ENCODE results near the gene CLEC18A.
"Not testable (repeated sequence)": the region's sequence is repeated elsewhere in the genome, so short reads cannot be mapped to it uniquely, and the experiment has no call there.

The CLEC18A gene

GRCh38 chr16:69951672-69952031, 518 bp downstream of the CLEC18A start:
- not testable (repeated sequence) for DNase-seq (ENCODE audit: low read depth in 2 of 2)

GRCh38 chr16:69952116-69952515, 982 bp downstream of the CLEC18A start:
- DNase-seq (ENCODE audit: low read depth in 2 of 2), result not testable (repeated sequence)

- DNase-seq (ENCODE audit: low read depth in 2 of 2), result not testable (repeated sequence)
These were observed 1.6 kb downstream of the CLEC18A start for GRCh38 chr16:69952572-69953355.

- not testable (repeated sequence) for DNase-seq (ENCODE audit: low read depth in 2 of 2)
These were observed 3.1 kb downstream of the CLEC18A start for GRCh38 chr16:69954241-69954640.

- DNase-seq (ENCODE audit: low read depth in 2 of 2), result not testable (repeated sequence)
These were observed 12.2 kb downstream of the CLEC18A start for GRCh38 chr16:69963312-69963711.

GRCh38 chr16:69964960-69965660, 14.0 kb downstream of the CLEC18A start:
- not testable (repeated sequence) for DNase-seq (ENCODE audit: low read depth in 2 of 2)

- DNase-seq (ENCODE audit: low read depth in 2 of 2), result not testable (repeated sequence)
These were observed 14.5 kb downstream of the CLEC18A start for GRCh38 chr16:69965661-69966054.

- not testable (repeated sequence) for DNase-seq (ENCODE audit: low read depth in 2 of 2)
These were observed 16.6 kb downstream of the CLEC18A start for GRCh38 chr16:69967688-69968087.

GRCh38 chr16:69968125-69968524, 17.0 kb downstream of the CLEC18A start:
- DNase-seq (ENCODE audit: low read depth in 2 of 2), result not testable (repeated sequence)

- not testable (repeated sequence) for DNase-seq (ENCODE audit: low read depth in 2 of 2)
These were observed 18.5 kb downstream of the CLEC18A start for GRCh38 chr16:69969657-69970056.

GRCh38 chr16:69972120-69972519, 21.0 kb downstream of the CLEC18A start:
- DNase-seq (ENCODE audit: low read depth in 2 of 2), result not testable (repeated sequence)

GRCh38 chr16:69972935-69973334, 21.8 kb downstream of the CLEC18A start:
- not testable (repeated sequence) for DNase-seq (ENCODE audit: low read depth in 2 of 2)

- DNase-seq (ENCODE audit: low read depth in 2 of 2), result not testable (repeated sequence)
These were observed 34.1 kb downstream of the CLEC18A start for GRCh38 chr16:69985196-69985595.

GRCh38 chr16:69997956-69998355, 46.8 kb downstream of the CLEC18A start:
- DNase-seq (ENCODE audit: low read depth in 2 of 2), result not testable (repeated sequence)

- not testable (repeated sequence) for DNase-seq (ENCODE audit: low read depth in 2 of 2)
These were observed 48.7 kb downstream of the CLEC18A start for GRCh38 chr16:69999801-70000200.

- not testable (repeated sequence) for DNase-seq (ENCODE audit: low read depth in 2 of 2)
These were observed 52.4 kb downstream of the CLEC18A start for GRCh38 chr16:70003511-70003910.

GRCh38 chr16:70008604-70009003, 57.5 kb downstream of the CLEC18A start:
- DNase-seq (ENCODE audit: low read depth in 2 of 2), result not testable (repeated sequence)

- DNase-seq (ENCODE audit: low read depth in 2 of 2), result not testable (repeated sequence)
These were observed 59.5 kb downstream of the CLEC18A start for GRCh38 chr16:70010615-70011014.

- not testable (repeated sequence) for DNase-seq (ENCODE audit: low read depth in 2 of 2)
These were observed 60.0 kb downstream of the CLEC18A start for GRCh38 chr16:70011120-70011519.

GRCh38 chr16:70012354-70012753, 61.2 kb downstream of the CLEC18A start:
- not testable (repeated sequence) for DNase-seq (ENCODE audit: low read depth in 2 of 2)

- DNase-seq (ENCODE audit: low read depth in 2 of 2), result not testable (repeated sequence)
These were observed 61.8 kb downstream of the CLEC18A start for GRCh38 chr16:70012951-70013350.

Measured in stimulated activated CD4-positive, alpha-beta T cell treated with anti-CD3 and anti-CD28 coated beads, Interleukin-4, amount 100 ng/mL, for 48 hours (primary cell).